ENCODE results near the gene KRT74. TPM values are rescaled to one million over a fixed set of nuclear protein-coding genes. Genes with fewer than 3 reads are reported as not detected.

The KRT74 gene
- total RNA-seq, 4 donors from 2014 or later: not detected

GRCh38 chr12:52526511-52526951, 47.1 kb downstream of the KRT74 start:
- Histone ChIP-seq H3K4me3 (no peak overlapping the region), H3K27me3 (peaks cover 0 to 4% (median 0%) of the 10 kb centered on the region in 3 donors), H3K9me3 (no peaks in the 10 kb centered on the region), H3K4me1 (no peaks in the 10 kb centered on the region), H3K36me3 (no peaks in the 10 kb centered on the region), H3K27ac (no peak overlapping the region)
- intact Hi-C loops (cut with DNase I; ENCODE audit: low total_unique reads): no loop called here
- TF ChIP-seq CTCF (IDR thresholded peaks at IDR 0.05 in 4 of 5, conservative IDR thresholded peaks at IDR 0.05 in 1 of 5) (no peak), POLR2A (IDR thresholded peaks at IDR 0.05) (no peak)
- no peak for ATAC-seq
- DNase-seq: no peak
- in situ Hi-C loops (cut with MboI; ENCODE audit: low sequenced_read_pairs in 4 of 4): no loop called here

- Histone ChIP-seq H3K9me3 (no peaks in the 10 kb centered on the region), H3K27me3 (peaks cover 0 to 7% (median 0%) of the 10 kb centered on the region in 3 donors), H3K4me1 (no peaks in the 10 kb centered on the region), H3K36me3 (no peaks in the 10 kb centered on the region), H3K27ac (no peak overlapping the region), H3K4me3 (no peak overlapping the region)
- in situ Hi-C loops (cut with MboI; ENCODE audit: low sequenced_read_pairs in 4 of 4): no loop called here
- TF ChIP-seq CTCF (IDR thresholded peaks at IDR 0.05 in 4 of 5, conservative IDR thresholded peaks at IDR 0.05 in 1 of 5): no peak
- TF ChIP-seq POLR2A (IDR thresholded peaks at IDR 0.05): no peak
- no peak for DNase-seq
- ATAC-seq: no peak
- intact Hi-C loops (cut with DNase I; ENCODE audit: low total_unique reads): no loop called here
These were observed 47.8 kb downstream of the KRT74 start for GRCh38 chr12:52525661-52526499.

- no peaks in the 10 kb centered on the region for H3K36me3 ChIP-seq
- no peak overlapping the region for H3K4me3 ChIP-seq
- intact Hi-C loops (cut with DNase I; ENCODE audit: low total_unique reads) (no loop called here), in situ Hi-C loops (cut with MboI; ENCODE audit: low sequenced_read_pairs in 4 of 4) (no loop called here)
- no peaks in the 10 kb centered on the region for H3K9me3 ChIP-seq
- H3K27me3 ChIP-seq: peaks cover 0 to 9% (median 0%) of the 10 kb centered on the region in 3 donors
- TF ChIP-seq POLR2A (IDR thresholded peaks at IDR 0.05) (no peak), CTCF (IDR thresholded peaks at IDR 0.05 in 4 of 5, conservative IDR thresholded peaks at IDR 0.05 in 1 of 5) (no peak)
- no peaks in the 10 kb centered on the region for H3K4me1 ChIP-seq
- no peak for ATAC-seq
- H3K27ac ChIP-seq: no peak overlapping the region
- DNase-seq: no peak
These were observed 48.6 kb downstream of the KRT74 start for GRCh38 chr12:52524898-52525591.

- ATAC-seq (no peak), DNase-seq (no peak)
- H3K9me3 ChIP-seq: no peaks in the 10 kb centered on the region
- no peak overlapping the region for H3K4me3 ChIP-seq
- in situ Hi-C loops (cut with MboI; ENCODE audit: low sequenced_read_pairs in 4 of 4) (no loop called here), intact Hi-C loops (cut with DNase I; ENCODE audit: low total_unique reads) (no loop called here)
- H3K27ac ChIP-seq: no peak overlapping the region
- peaks cover 0 to 9% (median 0%) of the 10 kb centered on the region in 3 donors for H3K27me3 ChIP-seq
- no peaks in the 10 kb centered on the region for H3K36me3 ChIP-seq
- H3K4me1 ChIP-seq: no peaks in the 10 kb centered on the region
- TF ChIP-seq POLR2A (IDR thresholded peaks at IDR 0.05) (no peak), CTCF (IDR thresholded peaks at IDR 0.05 in 4 of 5, conservative IDR thresholded peaks at IDR 0.05 in 1 of 5) (no peak)
These were observed 49.3 kb downstream of the KRT74 start for GRCh38 chr12:52524241-52524897.
